Airway epithelial cell (primary cell): ENCODE measurements around the gene SLU7. TPM values are rescaled to one million over a fixed set of nuclear protein-coding genes. Genes with fewer than 3 reads are reported as not detected.

ENCODE experiments used
- total RNA-seq: library from RNA; depleted of rRNA; stranded (reverse); fragments of >200 nt; gene quantifications from 2 replicates; pipeline ENCODE4 v1.2.3, GENCODE V29; 2015

The SLU7 gene
- 27.0 and 44.3 TPM in 2 replicates for total RNA-seq

GRCh38 chr5:160418561-160419457 lies at the start of gene SLU7:
Gene SLU7 (minus strand): TSS chr5:160419081. CDS start chr5:160415294, 3,787 bp downstream.

GRCh38 chr5:160421625-160422258 lies 2.9 kb upstream of the SLU7 start, which contains the start of gene PTTG1:
Gene PTTG1 (plus strand): TSS chr5:160421855. CDS start chr5:160422313, 458 bp downstream.

DNA sequence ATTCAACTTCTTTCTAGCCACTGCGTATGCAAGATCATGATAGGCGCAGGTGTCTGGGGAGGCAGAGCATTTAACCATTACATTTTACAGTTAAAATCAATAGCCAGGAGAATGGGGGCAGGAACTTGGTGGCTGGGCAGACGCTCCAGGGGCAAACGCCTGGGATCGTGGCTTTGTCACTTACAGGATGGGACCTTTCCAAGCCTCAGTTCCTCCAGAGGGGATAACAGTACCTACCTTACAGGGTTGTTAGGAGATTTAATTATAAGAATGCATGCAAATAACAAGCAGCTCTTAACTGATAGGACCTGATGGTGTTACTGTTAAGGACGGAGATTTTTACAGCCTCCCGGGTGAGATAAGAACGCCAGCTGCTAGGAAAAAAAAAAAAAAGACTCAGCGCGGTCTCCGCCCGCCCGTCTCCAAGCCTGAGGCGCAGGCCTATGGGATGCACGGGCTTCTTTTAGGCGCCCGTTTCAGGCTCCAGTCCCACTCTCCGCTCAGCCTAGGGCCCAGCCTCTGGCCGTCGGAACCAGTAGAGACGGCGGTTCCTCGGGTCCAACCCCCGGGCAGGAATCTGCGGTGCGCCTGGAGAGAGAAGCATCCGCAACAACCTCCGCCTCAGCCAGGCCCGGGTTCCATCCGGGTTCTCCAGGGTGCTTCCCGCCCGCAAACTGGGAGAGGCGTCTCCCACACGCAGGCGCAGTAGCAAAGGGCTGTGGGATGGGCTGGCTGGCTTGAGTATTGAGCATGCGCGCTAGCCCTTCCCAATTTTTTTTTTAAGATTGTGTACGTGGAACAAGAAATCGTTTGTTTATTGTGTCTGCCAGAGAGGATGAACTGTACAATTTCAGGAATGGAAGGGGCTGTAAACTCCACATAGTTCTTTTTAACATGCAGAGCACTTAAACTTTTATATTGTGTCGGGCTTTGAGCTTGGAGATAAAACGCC lies 19.2 kb downstream of the SLU7 start, which contains the start of gene FAM200C:
Gene FAM200C, minus strand, starts transcription at position 653 of the 952 bp plus-strand sequence. CDS start 4,564 bp downstream, outside the sequence.

DNA sequence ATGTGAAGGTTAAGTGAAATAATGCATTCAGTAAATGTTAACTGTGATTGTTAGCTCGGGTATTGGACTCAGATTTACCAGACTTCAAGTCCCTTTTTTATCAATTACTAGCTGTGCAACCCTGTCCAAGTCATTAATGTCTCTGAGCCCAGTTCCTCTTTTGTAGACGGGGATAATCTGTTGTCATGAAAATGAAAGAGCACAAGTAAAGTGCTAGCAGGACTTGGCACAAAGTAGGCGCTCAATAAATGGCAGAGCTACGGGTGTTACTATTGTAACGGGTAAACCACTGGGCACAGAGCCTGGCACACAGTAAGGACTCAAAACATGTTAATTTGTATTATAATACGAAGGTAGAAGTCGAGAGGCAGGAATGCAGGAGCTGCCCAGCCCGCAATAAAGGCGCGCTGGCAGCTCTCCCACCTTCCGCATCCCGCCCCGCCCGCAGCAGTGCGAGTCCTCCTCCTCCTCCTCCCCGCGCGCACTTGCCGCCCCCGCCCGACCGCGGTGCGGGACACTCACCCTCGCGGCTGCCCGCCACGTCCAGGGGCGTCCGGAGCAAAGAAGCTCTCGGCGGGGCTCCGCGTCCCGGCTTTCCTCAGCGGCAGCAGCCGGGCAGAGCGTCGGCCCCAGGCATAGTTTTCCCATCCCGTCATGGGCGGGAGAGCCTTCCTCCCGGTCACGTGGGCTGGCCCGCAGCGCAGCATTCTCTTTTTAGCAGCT lies 48.7 kb downstream of the SLU7 start, which contains the start of gene C1QTNF2:
Gene C1QTNF2, minus strand, starts transcription at position 637 of the 723 bp plus-strand sequence. CDS start 15,615 bp downstream, outside the sequence.

Other genes starting within 250 kb of the SLU7 start
- 0.56 and 0.70 TPM in 2 replicates for gene FABP6, start 189.6 kb downstream of the SLU7 start, total RNA-seq
- 8.6 and 9.0 TPM in 2 replicates for gene CCNJL, start 106.5 kb downstream of the SLU7 start, total RNA-seq
- gene C1QTNF2, start 48.5 kb downstream of the SLU7 start, total RNA-seq, result not detected in 2 replicates
- 1.6 and 2.8 TPM in 2 replicates for gene FAM200C, start 19.0 kb downstream of the SLU7 start, total RNA-seq
- 412 and 979 TPM in 2 replicates for gene PTTG1, start 2.8 kb upstream of the SLU7 start, total RNA-seq